ENCODE measurements around the gene ZP3. TPM values are rescaled to one million over a fixed set of nuclear protein-coding genes. Genes with fewer than 3 reads are reported as not detected.
"Not testable (repeated sequence)": the region's sequence is repeated elsewhere in the genome, so short reads cannot be mapped to it uniquely, and the experiment has no call there.

ZP3 gene
- total RNA-seq, 1 experiment from 2014 or later: 5.6 TPM

GRCh38 chr7:76390092-76390491 lies 34.7 kb upstream of the ZP3 start:
- CTCF ChIA-PET: interaction anchor here (0.6 to 1.1 kb wide), 2 partner anchors 10 to 118 kb away, joined by 3 to 4 read pairs; no protein-coding TSS in a partner anchor
- no peaks in the 10 kb centered on the region for H3K27me3 Mint-ChIP-seq (ENCODE audit: insufficient read depth, unreplicated experiment)
- no peak overlapping the region for H3K27ac Mint-ChIP-seq (ENCODE audit: low read depth, unreplicated experiment)
- no peak for DNase-seq (ENCODE audit: unreplicated experiment)
- H3K36me3 Mint-ChIP-seq (ENCODE audit: insufficient read depth, unreplicated experiment): no peaks in the 10 kb centered on the region
- BruUV-seq (replicated peaks): no TSS peak
- intact Hi-C loops (cut with micrococcal nuclease): no loop called here
- POLR2A ChIA-PET: no interaction called here
- TF ChIP-seq CTCF (IDR thresholded peaks at IDR 0.05; ENCODE audit: unreplicated experiment): no peak
- peaks cover 10% of the 10 kb centered on the region for H3K4me1 Mint-ChIP-seq (ENCODE audit: insufficient read depth, unreplicated experiment)
- no peaks in the 10 kb centered on the region for H3K9me3 Mint-ChIP-seq (ENCODE audit: unreplicated experiment)
- no peak overlapping the region for H3K4me3 Mint-ChIP-seq (ENCODE audit: unreplicated experiment)

GRCh38 chr7:76392531-76393115 lies 32.1 kb upstream of the ZP3 start:
- TSS peak; percentile 86 for BruUV-seq (replicated peaks)
- peaks cover 5% of the 10 kb centered on the region for H3K4me1 Mint-ChIP-seq (ENCODE audit: insufficient read depth, unreplicated experiment)
- no peaks in the 10 kb centered on the region for H3K9me3 Mint-ChIP-seq (ENCODE audit: unreplicated experiment)
- no peak for TF ChIP-seq CTCF (IDR thresholded peaks at IDR 0.05; ENCODE audit: unreplicated experiment)
- intact Hi-C loops (cut with micrococcal nuclease): loop anchor here (2.0 kb wide), 1 partner anchor 28 kb away; no protein-coding TSS in a partner anchor
- no peak for DNase-seq (ENCODE audit: unreplicated experiment)
- H3K27me3 Mint-ChIP-seq (ENCODE audit: insufficient read depth, unreplicated experiment): no peaks in the 10 kb centered on the region
- ChIA-PET POLR2A (interaction anchor here (0.6 to 3.5 kb wide), 6 partner anchors 17 to 1327 kb away, joined by 3 to 39 read pairs (median 4); partner anchors contain the start of genes SSC4D, YWHAG and ZP3), CTCF (no interaction called here)
- H3K36me3 Mint-ChIP-seq (ENCODE audit: insufficient read depth, unreplicated experiment): no peaks in the 10 kb centered on the region
- H3K4me3 Mint-ChIP-seq (ENCODE audit: unreplicated experiment): peak overlapping the region; percentile 71
- H3K27ac Mint-ChIP-seq (ENCODE audit: low read depth, unreplicated experiment): peak overlapping the region; percentile 93

- H3K4me3 Mint-ChIP-seq (ENCODE audit: unreplicated experiment): peak overlapping the region; percentile 71
- H3K27ac Mint-ChIP-seq (ENCODE audit: low read depth, unreplicated experiment): peak overlapping the region; percentile 93
- POLR2A ChIA-PET: interaction anchor here (0.6 to 3.5 kb wide), 10 partner anchors 13 to 1326 kb away, joined by 3 to 39 read pairs (median 3); partner anchors contain the start of genes SSC4D, YWHAG and ZP3
- TF ChIP-seq CTCF (IDR thresholded peaks at IDR 0.05; ENCODE audit: unreplicated experiment): no peak
- no peaks in the 10 kb centered on the region for H3K9me3 Mint-ChIP-seq (ENCODE audit: unreplicated experiment)
- CTCF ChIA-PET: interaction anchor here (0.5 to 1.5 kb wide), 3 partner anchors 9 to 34 kb away, joined by 3 to 4 read pairs (median 3); partner anchors contain the start of gene YWHAG
- H3K36me3 Mint-ChIP-seq (ENCODE audit: insufficient read depth, unreplicated experiment): no peaks in the 10 kb centered on the region
- H3K27me3 Mint-ChIP-seq (ENCODE audit: insufficient read depth, unreplicated experiment): no peaks in the 10 kb centered on the region
- peak; percentile 87 for DNase-seq (ENCODE audit: unreplicated experiment)
- intact Hi-C loops (cut with micrococcal nuclease): loop anchor here (2.0 kb wide), 1 partner anchor 29 kb away; no protein-coding TSS in a partner anchor
- no TSS peak for BruUV-seq (replicated peaks)
- H3K4me1 Mint-ChIP-seq (ENCODE audit: insufficient read depth, unreplicated experiment): peaks cover 11% of the 10 kb centered on the region
Observed at GRCh38 chr7:76393116-76394031, 31.4 kb upstream of the ZP3 start.

- POLR2A ChIA-PET: interaction anchor here (0.8 to 3.5 kb wide), 4 partner anchors 21 to 37 kb away, joined by 3 to 39 read pairs (median 10); partner anchors contain the start of genes YWHAG and ZP3
- CTCF ChIA-PET: interaction anchor here (0.6 to 1.5 kb wide), 4 partner anchors 29 to 38 kb away, joined by 3 to 4 read pairs (median 3); partner anchors contain the start of gene YWHAG
- no peaks in the 10 kb centered on the region for H3K36me3 Mint-ChIP-seq (ENCODE audit: insufficient read depth, unreplicated experiment)
- no peaks in the 10 kb centered on the region for H3K9me3 Mint-ChIP-seq (ENCODE audit: unreplicated experiment)
- no peak overlapping the region for H3K4me3 Mint-ChIP-seq (ENCODE audit: unreplicated experiment)
- no peak for TF ChIP-seq CTCF (IDR thresholded peaks at IDR 0.05; ENCODE audit: unreplicated experiment)
- intact Hi-C loops (cut with micrococcal nuclease): no loop called here
- peaks cover 11% of the 10 kb centered on the region for H3K4me1 Mint-ChIP-seq (ENCODE audit: insufficient read depth, unreplicated experiment)
- DNase-seq (ENCODE audit: unreplicated experiment): no peak
- no peaks in the 10 kb centered on the region for H3K27me3 Mint-ChIP-seq (ENCODE audit: insufficient read depth, unreplicated experiment)
- peak overlapping the region; percentile 33 for H3K27ac Mint-ChIP-seq (ENCODE audit: low read depth, unreplicated experiment)
- no TSS peak for BruUV-seq (replicated peaks)
Observed at GRCh38 chr7:76394957-76395356, 29.8 kb upstream of the ZP3 start.

- H3K36me3 Mint-ChIP-seq (ENCODE audit: insufficient read depth, unreplicated experiment); intact Hi-C loops (cut with micrococcal nuclease); H3K27me3 Mint-ChIP-seq (ENCODE audit: insufficient read depth, unreplicated experiment); DNase-seq (ENCODE audit: unreplicated experiment); H3K9me3 Mint-ChIP-seq (ENCODE audit: unreplicated experiment); H3K4me3 Mint-ChIP-seq (ENCODE audit: unreplicated experiment); BruUV-seq (replicated peaks): not testable (repeated sequence)
- H3K27ac Mint-ChIP-seq (ENCODE audit: low read depth, unreplicated experiment): peak overlapping the region; percentile 33
- POLR2A ChIA-PET: interaction anchor here (0.8 to 3.5 kb wide), 2 partner anchors 21 to 37 kb away, joined by 3 to 39 read pairs; partner anchors contain the start of gene YWHAG
- CTCF ChIA-PET: interaction anchor here (0.6 kb wide), 1 partner anchor 38 kb away, joined by 4 read pairs; no protein-coding TSS in a partner anchor
- peaks cover 11% of the 10 kb centered on the region for H3K4me1 Mint-ChIP-seq (ENCODE audit: insufficient read depth, unreplicated experiment)
Observed at GRCh38 chr7:76395605-76395964, 29.2 kb upstream of the ZP3 start.
